Caco-2 (cell line): ENCODE results near the gene PPP2R5A. TPM values are rescaled to one million over a fixed set of nuclear protein-coding genes. Genes with fewer than 3 reads are reported as not detected.

Source experiments
- BruUV-seq: library from RNA; stranded (reverse); fragments of 400-500 nt; replicated peaks from 2 replicates; lab custom pipeline; 2021; lab: Mats Ljungman, UMichigan
- CTCF ChIA-PET: fragments of 300-600 bp; sonication (Branson Sonifier 250); formaldehyde crosslinking; loops from one replicate; lab custom pipeline; 2022; ENCODE audit warnings: antibody characterized with exemption; lab: Charles Lee
- POLR2A ChIA-PET: fragments of 300-600 bp; sonication (Branson Sonifier 250); formaldehyde crosslinking; loops from one replicate; lab custom pipeline; 2022; ENCODE audit warnings: antibody characterized with exemption; lab: Charles Lee
- DNase-seq, 2 experiments: peaks; one replicate each; pipeline versions ENCODE4 v3.0.0 to v3.0.0-alpha.2; 2020 to 2022
- H3K27me3 ChIP-seq: replicated peaks from 2 replicates; pipeline ENCODE4 v1.6.0; 2011; ENCODE audit warnings: low read length; ENCODE audit not compliant: control insufficient read depth, insufficient read depth
- H3K36me3 ChIP-seq: 2 replicates; pipeline ENCODE4 v1.5.1; 2011; ENCODE audit warnings: low read length; ENCODE audit not compliant: control insufficient read depth, insufficient read depth
- H3K4me1 ChIP-seq: fragments of 250-450 bp; sonication (Bioruptor Pico); 2 replicates; pipeline ENCODE4 v1.5.1; 2020; ENCODE audit warnings: mild to moderate bottlenecking
- H3K4me3 ChIP-seq: 2 replicates; pipeline ENCODE4 v1.5.1; 2011; ENCODE audit warnings: low read depth, mild to moderate bottlenecking, control low read depth, low read length
- H3K9me3 ChIP-seq: fragments of 250-450 bp; sonication (Bioruptor Pico); 2 replicates; pipeline ENCODE4 v1.5.1; 2020; ENCODE audit warnings: mild to moderate bottlenecking, moderate library complexity
- H3K27ac Mint-ChIP-seq: one replicate; pipeline ENCODE4 v1.8.0; 2022; ENCODE audit warnings: mixed read lengths; ENCODE audit not compliant: unreplicated experiment
- H3K27me3 Mint-ChIP-seq: one replicate; pipeline ENCODE4 v1.8.0; 2022; ENCODE audit warnings: mixed read lengths; ENCODE audit not compliant: insufficient read depth, unreplicated experiment
- H3K36me3 Mint-ChIP-seq: one replicate; pipeline ENCODE4 v1.8.0; 2022; ENCODE audit warnings: mild to moderate bottlenecking, mixed read lengths; ENCODE audit not compliant: insufficient read depth, unreplicated experiment
- H3K4me1 Mint-ChIP-seq: one replicate; pipeline ENCODE4 v1.8.0; 2022; ENCODE audit warnings: low read depth, mixed read lengths; ENCODE audit not compliant: unreplicated experiment
- H3K4me3 Mint-ChIP-seq: one replicate; pipeline ENCODE4 v1.8.0; 2022; ENCODE audit warnings: mild to moderate bottlenecking, moderate library complexity, mixed read lengths; ENCODE audit not compliant: unreplicated experiment
- H3K9me3 Mint-ChIP-seq: one replicate; pipeline ENCODE4 v1.8.0; 2022; ENCODE audit warnings: mixed read lengths; ENCODE audit not compliant: unreplicated experiment
- intact Hi-C: fragments of 100-400 bp; cut with micrococcal nuclease; formaldehyde crosslinking; loops from one replicate; pipeline ENCODE4 v1.10.0; 2022; ENCODE audit not compliant: unreplicated experiment
- total RNA-seq: library from RNA; stranded (reverse); gene quantifications from 2 replicates; pipeline ENCODE4 v1.2.3, GENCODE V29; 2022
- TF ChIP-seq, protein P1 (sequence below), 2 experiments: fragments of 200-600 bp in 1 of 2; IDR thresholded peaks; 1 replicate in 1 of 2; 2 replicates in 1 of 2; pipeline versions ENCODE4 v1.5.1 to v1.8.0; 2011 to 2022; ENCODE audit warnings: antibody characterized with exemption in 1 of 2, control low read depth in 1 of 2, inconsistent platforms in 1 of 2, low read depth in 1 of 2, low read length in 1 of 2, mild to moderate bottlenecking in 1 of 2, moderate library complexity in 1 of 2; ENCODE audit not compliant: insufficient read depth in 1 of 2, severe bottlenecking in 1 of 2, unreplicated experiment in 1 of 2

The PPP2R5A gene
- total RNA-seq, 1 experiment from 2014 or later: 49.4 TPM

DNA sequence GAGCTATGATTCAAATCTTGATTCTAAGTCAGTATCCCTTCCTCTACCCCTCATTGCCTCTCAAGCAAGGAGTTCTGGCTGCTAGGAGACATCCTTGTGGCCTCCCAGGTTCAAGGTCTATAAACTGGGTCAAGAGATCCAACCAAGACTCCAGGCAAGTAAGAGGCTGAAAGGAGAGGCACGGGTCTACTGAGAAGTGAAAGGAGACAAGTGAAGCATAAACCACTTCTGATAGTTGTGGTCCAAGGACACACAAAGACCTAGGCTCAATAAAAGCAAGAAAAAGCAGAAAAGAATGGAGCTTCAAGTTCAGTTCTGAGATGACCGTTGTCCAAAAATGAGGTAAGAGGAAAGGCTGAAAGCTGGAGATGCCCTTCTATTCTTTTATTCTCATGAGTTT lies 17.8 kb upstream of the PPP2R5A start:
- no peak overlapping the region for H3K4me3 ChIP-seq
- no peaks in the 10 kb centered on the region for H3K36me3 Mint-ChIP-seq
- H3K4me1 Mint-ChIP-seq: no peaks in the 10 kb centered on the region
- H3K9me3 Mint-ChIP-seq: no peaks in the 10 kb centered on the region
- peaks cover 6% of the 10 kb centered on the region; the same call in 1 of the 2 replicates for H3K4me1 ChIP-seq
- no peak overlapping the region for H3K4me3 Mint-ChIP-seq
- no peak for DNase-seq
- TF ChIP-seq, protein P1, sequence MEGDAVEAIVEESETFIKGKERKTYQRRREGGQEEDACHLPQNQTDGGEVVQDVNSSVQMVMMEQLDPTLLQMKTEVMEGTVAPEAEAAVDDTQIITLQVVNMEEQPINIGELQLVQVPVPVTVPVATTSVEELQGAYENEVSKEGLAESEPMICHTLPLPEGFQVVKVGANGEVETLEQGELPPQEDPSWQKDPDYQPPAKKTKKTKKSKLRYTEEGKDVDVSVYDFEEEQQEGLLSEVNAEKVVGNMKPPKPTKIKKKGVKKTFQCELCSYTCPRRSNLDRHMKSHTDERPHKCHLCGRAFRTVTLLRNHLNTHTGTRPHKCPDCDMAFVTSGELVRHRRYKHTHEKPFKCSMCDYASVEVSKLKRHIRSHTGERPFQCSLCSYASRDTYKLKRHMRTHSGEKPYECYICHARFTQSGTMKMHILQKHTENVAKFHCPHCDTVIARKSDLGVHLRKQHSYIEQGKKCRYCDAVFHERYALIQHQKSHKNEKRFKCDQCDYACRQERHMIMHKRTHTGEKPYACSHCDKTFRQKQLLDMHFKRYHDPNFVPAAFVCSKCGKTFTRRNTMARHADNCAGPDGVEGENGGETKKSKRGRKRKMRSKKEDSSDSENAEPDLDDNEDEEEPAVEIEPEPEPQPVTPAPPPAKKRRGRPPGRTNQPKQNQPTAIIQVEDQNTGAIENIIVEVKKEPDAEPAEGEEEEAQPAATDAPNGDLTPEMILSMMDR (IDR thresholded peaks at IDR 0.05; ENCODE audit: insufficient read depth in 1 of 2, low read depth in 1 of 2, low read length in 1 of 2, severe bottlenecking in 1 of 2, unreplicated experiment in 1 of 2): no peak
- no peaks in the 10 kb centered on the region for H3K9me3 ChIP-seq
- H3K27me3 Mint-ChIP-seq: no peaks in the 10 kb centered on the region
- intact Hi-C loops: no loop called here
- H3K27me3 ChIP-seq: no peaks in the 10 kb centered on the region
- ChIA-PET CTCF (no interaction called here), POLR2A (no interaction called here)
- H3K36me3 ChIP-seq: no peaks in the 10 kb centered on the region
- no TSS peak for BruUV-seq
- no peak overlapping the region for H3K27ac Mint-ChIP-seq

DNA sequence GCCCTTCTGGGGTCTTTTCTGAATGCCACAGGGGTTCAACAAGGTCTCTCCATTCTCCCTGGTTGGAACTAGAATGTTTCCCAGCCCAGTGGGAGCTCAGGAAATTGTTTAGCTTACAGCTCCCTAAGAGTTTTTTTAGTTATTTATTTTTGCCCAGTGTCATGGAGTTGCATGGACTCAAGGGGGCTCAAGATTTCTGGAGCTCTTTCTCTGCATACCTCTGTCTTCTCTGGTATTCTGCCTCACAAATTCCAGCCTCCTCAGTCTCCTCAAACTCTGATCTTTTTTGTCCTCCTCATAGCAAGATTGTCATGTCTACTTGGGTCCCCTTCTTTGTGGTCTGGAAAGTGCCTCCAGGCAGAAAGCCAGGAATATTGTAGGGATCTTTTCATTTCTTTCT lies 15.9 kb upstream of the PPP2R5A start:
- TF ChIP-seq, protein P1 (IDR thresholded peaks at IDR 0.05; ENCODE audit: insufficient read depth in 1 of 2, low read depth in 1 of 2, low read length in 1 of 2, severe bottlenecking in 1 of 2, unreplicated experiment in 1 of 2): no peak
- H3K4me1 ChIP-seq: peaks cover 6% of the 10 kb centered on the region; the same call in 1 of the 2 replicates
- POLR2A ChIA-PET: interaction anchor here (1.0 kb wide), 1 partner anchor 15 kb away, joined by 5 read pairs; no protein-coding TSS in a partner anchor
- no peak for DNase-seq
- H3K36me3 Mint-ChIP-seq: no peaks in the 10 kb centered on the region
- H3K4me3 Mint-ChIP-seq: no peak overlapping the region
- no peaks in the 10 kb centered on the region for H3K9me3 Mint-ChIP-seq
- no TSS peak for BruUV-seq
- intact Hi-C loops: no loop called here
- H3K27me3 Mint-ChIP-seq: no peaks in the 10 kb centered on the region
- H3K4me1 Mint-ChIP-seq: no peaks in the 10 kb centered on the region
- H3K4me3 ChIP-seq: no peak overlapping the region
- no peaks in the 10 kb centered on the region for H3K9me3 ChIP-seq
- CTCF ChIA-PET: interaction anchor here (0.6 to 1.0 kb wide), 2 partner anchors 15 to 187 kb away, joined by 3 read pairs; no protein-coding TSS in a partner anchor
- H3K27ac Mint-ChIP-seq: no peak overlapping the region
- H3K36me3 ChIP-seq: no peaks in the 10 kb centered on the region
- H3K27me3 ChIP-seq: no peaks in the 10 kb centered on the region

DNA sequence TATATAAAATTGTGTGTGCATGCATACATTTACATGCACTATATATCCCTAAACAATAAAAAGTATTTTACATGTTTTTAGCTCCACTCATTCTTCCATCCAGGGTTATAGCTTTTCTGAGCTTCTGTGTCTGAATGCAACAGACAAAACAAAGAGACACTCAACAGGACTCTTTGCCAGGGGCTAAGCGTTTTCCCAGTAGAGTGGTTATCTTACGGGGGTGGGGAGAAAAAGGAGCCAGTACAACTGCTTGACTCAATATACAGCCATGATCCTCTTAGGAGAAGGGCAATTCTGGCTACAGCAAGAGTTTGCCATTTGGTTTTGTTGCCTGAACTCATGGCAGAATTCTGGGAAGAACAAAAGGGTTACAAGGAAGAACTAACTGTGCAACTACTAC lies 14.6 kb upstream of the PPP2R5A start:
- Histone ChIP-seq H3K4me1 (peaks cover 12% of the 10 kb centered on the region), H3K36me3 (no peaks in the 10 kb centered on the region), H3K27me3 (no peaks in the 10 kb centered on the region), H3K9me3 (no peaks in the 10 kb centered on the region), H3K4me3 (no peak overlapping the region)
- TF ChIP-seq, protein P1 (IDR thresholded peaks at IDR 0.05; ENCODE audit: insufficient read depth in 1 of 2, low read depth in 1 of 2, low read length in 1 of 2, severe bottlenecking in 1 of 2, unreplicated experiment in 1 of 2): no peak
- no peaks in the 10 kb centered on the region for H3K9me3 Mint-ChIP-seq
- no peaks in the 10 kb centered on the region for H3K27me3 Mint-ChIP-seq
- H3K36me3 Mint-ChIP-seq: no peaks in the 10 kb centered on the region
- no peak overlapping the region for H3K4me3 Mint-ChIP-seq
- H3K27ac Mint-ChIP-seq: no peak overlapping the region
- no peaks in the 10 kb centered on the region for H3K4me1 Mint-ChIP-seq
- BruUV-seq: no TSS peak
- no peak for DNase-seq
- ChIA-PET POLR2A (no interaction called here), CTCF (no interaction called here)
- intact Hi-C loops: no loop called here
